Fibroblast of lung (primary cell): Measurements from ENCODE around the gene MEF2D. TPM values are rescaled to one million over a fixed set of nuclear protein-coding genes. Genes with fewer than 3 reads are reported as not detected.

Experiments
- DNase-seq, 2 donors: peaks; one replicate each; pipeline versions ENCODE4 v3.0.0 to v3.0.0-alpha.2; 2010; ENCODE audit warnings: low read depth in 2 of 2
- H2AFZ ChIP-seq: 2 replicates; pipeline ENCODE4 v1.5.1; 2012; ENCODE audit warnings: low read length, control low read depth, inconsistent platforms
- H3K27ac ChIP-seq: 2 replicates; pipeline ENCODE4 v1.5.1; 2011; ENCODE audit warnings: low read length, control low read depth; ENCODE audit not compliant: insufficient read depth
- H3K27me3 ChIP-seq: 2 replicates; pipeline ENCODE4 v1.5.1; 2011; ENCODE audit warnings: mild to moderate bottlenecking, low read length; ENCODE audit not compliant: control insufficient read depth, insufficient read depth
- H3K36me3 ChIP-seq: 2 replicates; pipeline ENCODE4 v1.5.1; 2011; ENCODE audit warnings: low read length; ENCODE audit not compliant: control insufficient read depth, insufficient read depth
- H3K4me1 ChIP-seq: 2 replicates; pipeline ENCODE4 v1.5.1; 2011; ENCODE audit warnings: low read length; ENCODE audit not compliant: control insufficient read depth, insufficient read depth; ENCODE audit errors: extremely low read depth
- H3K4me2 ChIP-seq: 2 replicates; pipeline ENCODE4 v1.5.1; 2011; ENCODE audit warnings: low read length, control low read depth; ENCODE audit not compliant: insufficient read depth; ENCODE audit errors: extremely low read depth
- H3K4me3 ChIP-seq, 4 experiments: fragments of 200-600 bp in 1 of 4; sonication (generic) in 1 of 4; replicated peaks in 1 of 4; 2 replicates each; pipeline ENCODE4 v1.5.1; 2011 to 2016; ENCODE audit warnings: low read length in 4 of 4, low read depth in 3 of 4, mild to moderate bottlenecking in 3 of 4, control low read depth in 2 of 4, inconsistent platforms in 1 of 4, mixed read lengths in 1 of 4; ENCODE audit not compliant: insufficient read depth in 1 of 4; ENCODE audit errors: control extremely low read depth in 1 of 4
- H3K79me2 ChIP-seq: 2 replicates; pipeline ENCODE4 v1.5.1; 2012; ENCODE audit warnings: mild to moderate bottlenecking, low read length, inconsistent platforms; ENCODE audit not compliant: control insufficient read depth, insufficient read depth
- H3K9ac ChIP-seq: 2 replicates; pipeline ENCODE4 v1.5.1; 2011; ENCODE audit warnings: mild to moderate bottlenecking, low read length, control low read depth; ENCODE audit not compliant: insufficient read depth
- H3K9me3 ChIP-seq: 2 replicates; pipeline ENCODE4 v1.5.1; 2012; ENCODE audit warnings: low read depth, low read length; ENCODE audit not compliant: control insufficient read depth, insufficient read depth
- H4K20me1 ChIP-seq: 2 replicates; pipeline ENCODE4 v1.5.1; 2011; ENCODE audit warnings: low read length; ENCODE audit not compliant: control insufficient read depth, insufficient read depth; ENCODE audit errors: extremely low read depth
- CTCF ChIP-seq, 2 donors: IDR thresholded peaks in 1 of 2; conservative IDR thresholded peaks in 1 of 2; 1 replicate in 1 of 2; 2 replicates in 1 of 2; pipeline ENCODE4 v1.5.1; 2011 to 2012; ENCODE audit warnings: low read length in 2 of 2, control low read depth in 1 of 2, inconsistent platforms in 1 of 2, low read depth in 1 of 2, mild to moderate bottlenecking in 1 of 2
- EZH2 ChIP-seq: IDR thresholded peaks from 2 replicates; pipeline ENCODE4 v1.5.1; 2012; ENCODE audit warnings: low read length, control low read depth, mild to moderate bottlenecking; ENCODE audit errors: missing control alignments
- polyA plus RNA-seq, 2 donors: library from polyadenylated mRNA; depleted of rRNA in 1 of 2; stranded (reverse) in 1 of 2; unstranded in 1 of 2; fragments of >200 nt; gene quantifications; 2 replicates each; pipeline ENCODE4 v1.2.1, GENCODE V29; 2011 to 2012; ENCODE audit warnings: missing spikeins in 1 of 2
- total RNA-seq: library from RNA; depleted of rRNA; stranded (reverse); fragments of >200 nt; gene quantifications from 2 replicates; pipeline ENCODE4 v1.2.1, GENCODE V29; 2014

MEF2D gene
- total and polyA plus RNA-seq, 2 donors (not counting 1 experiment from before 2014, with no cell fraction given) = 9.9 to 12.7 TPM

- no peak for DNase-seq
- H3K27ac ChIP-seq = no peak overlapping the region
- no peak for TF ChIP-seq EZH2
- no peak for TF ChIP-seq CTCF (conservative IDR thresholded peaks at IDR 0.05 in 1 of 2, IDR thresholded peaks at IDR 0.05 in 1 of 2; ENCODE audit: low read depth in 1 of 2, low read length in 2 of 2)
- no peaks in the 10 kb centered on the region for H3K27me3 ChIP-seq
- H4K20me1 ChIP-seq = peaks cover 5% of the 10 kb centered on the region
- peaks cover 54% of the 10 kb centered on the region for H3K4me1 ChIP-seq
- peaks cover 4% of the 10 kb centered on the region for H3K36me3 ChIP-seq
- H2AFZ ChIP-seq = no peak overlapping the region
- no peak overlapping the region for H3K4me3 ChIP-seq
- H3K4me2 ChIP-seq = no peak overlapping the region
- no peaks in the 10 kb centered on the region for H3K9me3 ChIP-seq
- H3K9ac ChIP-seq = no peak overlapping the region
- peaks cover 96% of the 10 kb centered on the region for H3K79me2 ChIP-seq
These were observed 5.0 kb downstream of the MEF2D start for GRCh38 chr1:156495401-156496140.

GRCh38 chr1:156494309-156494895 is 6.2 kb downstream of the MEF2D start:
- H3K27me3 ChIP-seq = no peaks in the 10 kb centered on the region
- no peak overlapping the region for H3K4me3 ChIP-seq
- DNase-seq = no peak
- H3K4me1 ChIP-seq = peaks cover 66% of the 10 kb centered on the region
- peaks cover 5% of the 10 kb centered on the region for H4K20me1 ChIP-seq
- peaks cover 96% of the 10 kb centered on the region for H3K79me2 ChIP-seq
- H3K27ac ChIP-seq = no peak overlapping the region
- no peak overlapping the region for H3K4me2 ChIP-seq
- peaks cover 4% of the 10 kb centered on the region for H3K36me3 ChIP-seq
- H2AFZ ChIP-seq = no peak overlapping the region
- no peak overlapping the region for H3K9ac ChIP-seq
- no peaks in the 10 kb centered on the region for H3K9me3 ChIP-seq
- no peak for TF ChIP-seq EZH2
- no peak for TF ChIP-seq CTCF (conservative IDR thresholded peaks at IDR 0.05 in 1 of 2, IDR thresholded peaks at IDR 0.05 in 1 of 2; ENCODE audit: low read depth in 1 of 2, low read length in 2 of 2)

GRCh38 chr1:156493742-156494141 is 6.8 kb downstream of the MEF2D start:
- Histone ChIP-seq H3K27ac (no peak overlapping the region), H3K4me1 (peaks cover 66% of the 10 kb centered on the region), H2AFZ (no peak overlapping the region), H3K4me3 (no peak overlapping the region), H3K79me2 (peaks cover 96% of the 10 kb centered on the region), H3K9me3 (no peaks in the 10 kb centered on the region), H3K4me2 (no peak overlapping the region), H3K27me3 (no peaks in the 10 kb centered on the region), H3K36me3 (peaks cover 4% of the 10 kb centered on the region), H3K9ac (no peak overlapping the region), H4K20me1 (peaks cover 5% of the 10 kb centered on the region)
- no peak for DNase-seq
- TF ChIP-seq CTCF (conservative IDR thresholded peaks at IDR 0.05 in 1 of 2, IDR thresholded peaks at IDR 0.05 in 1 of 2; ENCODE audit: low read depth in 1 of 2, low read length in 2 of 2) (no peak), EZH2 (no peak)
